Measurements from ENCODE around the gene IL25. TPM values are rescaled to one million over a fixed set of nuclear protein-coding genes. Genes with fewer than 3 reads are reported as not detected.

IL25 gene
- total and polyA plus RNA-seq, 2 of the 13 experiments (the other 11 are each of a cell fraction or from before 2014, with no cell fraction given): not detected

DNA sequence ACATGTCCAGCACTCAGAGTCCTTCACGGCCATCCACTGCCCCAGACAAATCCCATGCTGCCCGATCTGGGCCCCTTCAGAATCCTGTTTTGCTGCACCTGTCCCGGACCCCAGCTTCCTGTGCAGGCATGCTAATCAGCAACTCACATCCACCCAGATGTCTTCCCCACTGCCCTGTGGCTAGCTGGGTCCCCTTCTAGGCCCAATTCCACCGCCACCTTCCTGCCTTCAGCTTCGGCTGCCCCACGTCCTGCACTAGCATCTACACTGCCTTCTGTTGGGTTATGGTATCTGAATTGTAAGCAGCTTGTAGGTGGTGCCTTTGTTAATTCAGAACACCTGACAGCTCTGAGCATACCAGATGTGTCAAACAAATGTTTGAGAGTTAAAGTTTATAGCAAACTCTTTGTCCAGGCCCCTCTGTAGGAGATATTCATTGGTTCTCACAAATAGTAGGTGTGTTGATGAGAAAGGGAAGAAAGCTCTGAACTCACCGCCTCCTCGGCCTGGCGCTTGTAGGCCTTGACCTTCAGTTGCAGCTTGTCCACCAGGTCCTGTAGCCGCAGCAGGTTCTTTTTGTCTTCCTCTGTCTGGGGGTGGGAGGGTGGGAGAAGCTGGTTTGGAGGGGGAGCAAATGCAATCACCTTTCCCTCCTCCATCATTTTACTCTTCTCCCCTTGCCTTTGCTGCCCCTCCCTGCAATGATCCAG, 10.3 kb downstream of the IL25 start (continued):
- no peak for TF ChIP-seq ZFX (CRISPR knock-in tag; IDR thresholded peaks at IDR 0.05; ENCODE audit: low read depth)

DNA sequence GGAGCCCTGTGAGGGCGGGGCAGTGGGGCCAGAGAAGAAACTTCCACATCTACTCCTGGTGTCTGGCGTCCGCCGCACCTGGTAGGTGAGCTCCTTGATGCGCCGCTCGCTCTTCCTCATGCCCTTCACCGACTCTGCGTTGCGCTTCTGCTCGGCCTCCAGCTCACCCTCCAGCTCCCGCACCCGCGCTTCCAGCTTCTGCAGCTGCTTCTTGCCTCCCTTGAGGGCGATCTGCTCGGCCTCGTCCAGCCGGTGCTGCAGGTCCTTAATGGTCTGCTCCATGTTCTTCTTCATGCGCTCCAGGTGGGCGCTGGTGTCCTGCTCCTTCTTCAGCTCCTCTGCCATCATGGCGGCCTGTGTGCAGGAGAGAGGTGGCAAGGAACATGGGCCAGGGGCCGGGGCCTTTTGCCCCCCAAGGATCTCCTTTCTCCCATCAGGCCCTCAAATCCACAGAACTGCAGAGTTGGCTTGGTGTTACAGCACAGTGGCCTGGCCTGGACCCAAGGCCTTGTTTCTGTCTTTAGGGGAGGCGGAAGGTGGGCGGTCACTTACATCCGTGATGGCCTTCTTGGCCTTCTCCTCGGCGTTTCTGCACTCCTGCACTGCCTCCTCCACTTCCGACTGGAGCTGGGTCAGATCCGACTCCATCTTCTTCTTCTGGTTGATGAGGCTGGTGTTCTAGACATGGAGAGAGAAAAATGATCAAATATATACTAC, 11.9 kb downstream of the IL25 start:
- no peak for FAIRE-seq

More for the DNA sequence above, 11.9 kb downstream of the IL25 start:
- CTCF ChIA-PET (ENCODE audit: low intra/inter-chr PET ratio, low total read pairs): no interaction called here
- H3K79me2 ChIP-seq (ENCODE audit: insufficient read depth, low read length): no peaks in the 10 kb centered on the region
- no peaks in the 10 kb centered on the region for H3K36me3 ChIP-seq (replicated peaks in 1 of 2; ENCODE audit: control insufficient read depth in 1 of 2, insufficient read depth in 2 of 2, low read length in 2 of 2)
- no peak overlapping the region for H2AFZ ChIP-seq (ENCODE audit: low read length)
- no peak for ATAC-seq
- no peaks in the 10 kb centered on the region for H3K9me3 ChIP-seq (ENCODE audit: low read length)
- no peak overlapping the region for H3K4me2 ChIP-seq (ENCODE audit: low read depth, low read length)
- intact Hi-C loops (cut with micrococcal nuclease; ENCODE audit: unreplicated experiment): loop anchor here (5.0 kb wide), 1 partner anchor 262 kb away; no protein-coding TSS in a partner anchor
- no TSS peak for BruUV-seq (replicated peaks)
- H3K4me3 ChIP-seq (replicated peaks in 1 of 3; ENCODE audit: insufficient read depth in 1 of 3, low read depth in 2 of 3, low read length in 3 of 3): no peak overlapping the region
- no peaks in the 10 kb centered on the region for H4K20me1 ChIP-seq (ENCODE audit: insufficient read depth, low read length)
- H3K4me1 ChIP-seq (ENCODE audit: insufficient read depth, low read length): no peaks in the 10 kb centered on the region
- no peak overlapping the region for H3K9ac ChIP-seq (ENCODE audit: insufficient read depth, low read depth, low read length)
- WGBS (ENCODE audit: low lambda C conversion rate): 50% methylated on average over 29 of the region's 29 CpGs
- no peak for DNase-seq (ENCODE audit: low spot score)
- TF ChIP-seq NRL (CRISPR knock-in tag; IDR thresholded peaks at IDR 0.05; ENCODE audit: borderline replicate concordance) (0 out of 2 replicates have a peak, but pooled peaks have one; percentile 30), ATF7 (IDR thresholded peaks at IDR 0.05) (no peak), ATF7 (CRISPR knock-in tag; IDR thresholded peaks at IDR 0.05) (no peak), ZNF256 (CRISPR knock-in tag; conservative IDR thresholded peaks at IDR 0.05) (no peak)
- TF ChIP-seq, protein P1, sequence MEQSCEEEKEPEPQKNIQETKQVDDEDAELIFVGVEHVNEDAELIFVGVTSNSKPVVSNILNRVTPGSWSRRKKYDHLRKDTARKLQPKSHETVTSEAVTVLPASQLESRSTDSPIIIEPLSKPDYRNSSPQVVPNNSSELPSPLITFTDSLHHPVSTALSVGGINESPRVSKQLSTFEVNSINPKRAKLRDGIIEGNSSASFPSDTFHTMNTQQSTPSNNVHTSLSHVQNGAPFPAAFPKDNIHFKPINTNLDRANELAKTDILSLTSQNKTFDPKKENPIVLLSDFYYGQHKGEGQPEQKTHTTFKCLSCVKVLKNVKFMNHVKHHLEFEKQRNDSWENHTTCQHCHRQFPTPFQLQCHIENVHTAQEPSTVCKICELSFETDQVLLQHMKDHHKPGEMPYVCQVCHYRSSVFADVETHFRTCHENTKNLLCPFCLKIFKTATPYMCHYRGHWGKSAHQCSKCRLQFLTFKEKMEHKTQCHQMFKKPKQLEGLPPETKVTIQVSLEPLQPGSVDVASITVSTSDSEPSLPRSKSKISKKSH (CRISPR knock-in tag; IDR thresholded peaks at IDR 0.05; ENCODE audit: borderline replicate concordance): 0 out of 2 replicates have a peak, but pooled peaks have one; percentile 28
- TF ChIP-seq, protein P2, sequence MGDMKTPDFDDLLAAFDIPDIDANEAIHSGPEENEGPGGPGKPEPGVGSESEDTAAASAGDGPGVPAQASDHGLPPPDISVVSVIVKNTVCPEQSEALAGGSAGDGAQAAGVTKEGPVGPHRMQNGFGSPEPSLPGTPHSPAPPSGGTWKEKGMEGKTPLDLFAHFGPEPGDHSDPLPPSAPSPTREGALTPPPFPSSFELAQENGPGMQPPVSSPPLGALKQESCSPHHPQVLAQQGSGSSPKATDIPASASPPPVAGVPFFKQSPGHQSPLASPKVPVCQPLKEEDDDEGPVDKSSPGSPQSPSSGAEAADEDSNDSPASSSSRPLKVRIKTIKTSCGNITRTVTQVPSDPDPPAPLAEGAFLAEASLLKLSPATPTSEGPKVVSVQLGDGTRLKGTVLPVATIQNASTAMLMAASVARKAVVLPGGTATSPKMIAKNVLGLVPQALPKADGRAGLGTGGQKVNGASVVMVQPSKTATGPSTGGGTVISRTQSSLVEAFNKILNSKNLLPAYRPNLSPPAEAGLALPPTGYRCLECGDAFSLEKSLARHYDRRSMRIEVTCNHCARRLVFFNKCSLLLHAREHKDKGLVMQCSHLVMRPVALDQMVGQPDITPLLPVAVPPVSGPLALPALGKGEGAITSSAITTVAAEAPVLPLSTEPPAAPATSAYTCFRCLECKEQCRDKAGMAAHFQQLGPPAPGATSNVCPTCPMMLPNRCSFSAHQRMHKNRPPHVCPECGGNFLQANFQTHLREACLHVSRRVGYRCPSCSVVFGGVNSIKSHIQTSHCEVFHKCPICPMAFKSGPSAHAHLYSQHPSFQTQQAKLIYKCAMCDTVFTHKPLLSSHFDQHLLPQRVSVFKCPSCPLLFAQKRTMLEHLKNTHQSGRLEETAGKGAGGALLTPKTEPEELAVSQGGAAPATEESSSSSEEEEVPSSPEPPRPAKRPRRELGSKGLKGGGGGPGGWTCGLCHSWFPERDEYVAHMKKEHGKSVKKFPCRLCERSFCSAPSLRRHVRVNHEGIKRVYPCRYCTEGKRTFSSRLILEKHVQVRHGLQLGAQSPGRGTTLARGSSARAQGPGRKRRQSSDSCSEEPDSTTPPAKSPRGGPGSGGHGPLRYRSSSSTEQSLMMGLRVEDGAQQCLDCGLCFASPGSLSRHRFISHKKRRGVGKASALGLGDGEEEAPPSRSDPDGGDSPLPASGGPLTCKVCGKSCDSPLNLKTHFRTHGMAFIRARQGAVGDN (CRISPR knock-in tag; IDR thresholded peaks at IDR 0.05): 0 out of 2 replicates have a peak, but pooled peaks have one; percentile 15
- H3K27me3 ChIP-seq (ENCODE audit: control insufficient read depth in 1 of 2, insufficient read depth in 2 of 2, low read length in 2 of 2): peaks cover 24 to 92% of the 10 kb centered on the region in 2 experiments
- in situ Hi-C loops (cut with HindIII; ENCODE audit: extremely low pct_ligation_motif_present, low pct_unique_long_range_greater_than_20kb): no loop called here
- no peak overlapping the region for H3K27ac ChIP-seq (ENCODE audit: extremely low read length, insufficient read depth, low read length)
- POLR2A ChIA-PET: interaction anchor here (2.0 kb wide), 1 partner anchor 63 kb away, joined by 7 read pairs; the partner anchor contains the start of gene PABPN1

Measured in HepG2 (cell line).